GM10847 (cell line): ENCODE measurements around the gene COMMD3.

Source experiments
- POLR2A ChIP-seq: IDR thresholded peaks from 2 replicates; pipeline ENCODE4 v1.6.1; 2011; ENCODE audit not compliant: insufficient read length; ENCODE audit errors: extremely low read depth

The COMMD3 gene

DNA sequence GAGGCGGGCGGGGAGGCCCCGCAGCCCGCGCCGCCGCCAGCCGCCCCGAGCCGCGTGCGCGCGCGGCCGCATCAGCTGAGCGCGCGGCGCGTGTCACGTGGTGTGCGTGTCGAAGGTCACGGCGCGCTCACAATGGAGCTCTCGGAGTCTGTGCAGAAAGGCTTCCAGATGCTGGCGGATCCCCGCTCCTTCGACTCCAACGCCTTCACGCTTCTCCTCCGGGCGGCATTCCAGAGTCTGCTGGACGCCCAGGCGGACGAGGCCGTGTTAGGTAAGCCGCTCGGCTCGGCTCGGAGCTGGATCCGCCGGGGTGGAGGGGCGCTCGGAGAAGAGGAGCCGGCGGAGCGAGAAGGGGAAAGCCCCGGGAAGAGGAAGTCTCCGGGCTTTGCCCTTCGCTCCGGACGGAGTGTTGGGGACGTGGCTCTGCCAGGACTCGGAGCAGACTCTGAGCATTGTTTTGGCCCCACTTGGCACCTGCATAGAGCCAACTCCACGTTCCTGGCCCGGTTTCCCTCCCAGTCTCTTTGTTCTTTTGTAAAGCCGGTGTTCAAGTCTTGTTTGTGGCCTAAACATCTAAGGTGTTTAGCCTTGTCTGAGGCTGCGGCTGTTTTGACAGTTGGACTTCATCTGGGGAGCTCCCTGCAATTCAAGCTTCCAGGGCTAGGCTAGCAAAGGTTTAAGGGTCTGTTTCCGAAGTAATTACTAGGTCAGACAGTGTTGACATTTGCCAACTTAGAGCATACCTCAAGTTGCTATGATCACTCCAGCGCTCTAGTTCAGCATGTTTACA lies at the start of gene COMMD3:
Gene COMMD3 (plus strand): TSS at position 103 of the 790 bp plus-strand sequence. CDS start 30 bp downstream, at position 133.
- peak; percentile 72 for TF ChIP-seq POLR2A

DNA sequence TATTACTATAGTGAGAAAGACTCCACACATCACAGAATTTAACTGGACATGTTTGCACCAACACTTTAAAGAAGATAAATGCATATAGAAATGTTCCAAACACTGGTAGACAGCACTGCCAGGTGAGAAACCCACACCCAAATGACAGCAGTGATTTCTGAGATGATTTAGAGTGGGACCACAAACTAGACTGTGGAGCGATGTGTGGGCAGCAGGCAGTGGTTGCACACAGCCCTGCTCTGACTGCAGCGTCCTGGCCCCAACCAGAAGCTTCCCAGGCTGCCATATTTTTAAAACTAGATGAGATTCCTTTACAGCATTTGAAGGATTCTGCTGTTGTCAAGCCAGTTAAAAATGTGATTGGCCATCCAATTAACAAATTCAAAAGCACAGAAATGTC lies 47.7 kb upstream of the COMMD3 start:
- TF ChIP-seq POLR2A: no peak

GRCh38 chr10:22271786-22272185 lies 44.4 kb upstream of the COMMD3 start:
- no peak for TF ChIP-seq POLR2A

DNA sequence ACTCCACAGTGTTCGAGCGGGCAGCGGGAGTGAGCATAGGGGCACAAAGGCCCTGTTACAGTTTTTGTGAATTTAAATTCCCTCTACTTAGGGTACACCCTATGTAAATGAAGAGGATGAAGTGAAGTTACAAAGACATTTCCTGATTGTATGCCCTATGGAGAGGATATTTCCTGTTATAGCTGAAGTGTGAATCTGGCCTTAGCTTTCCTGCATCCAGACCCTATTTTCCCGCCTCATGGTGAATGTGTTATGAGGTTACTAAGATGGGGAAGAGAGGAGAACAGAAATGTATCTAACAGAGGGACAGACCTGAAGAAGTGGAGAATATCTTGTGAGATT lies 37.8 kb upstream of the COMMD3 start:
- no peak for TF ChIP-seq POLR2A

DNA sequence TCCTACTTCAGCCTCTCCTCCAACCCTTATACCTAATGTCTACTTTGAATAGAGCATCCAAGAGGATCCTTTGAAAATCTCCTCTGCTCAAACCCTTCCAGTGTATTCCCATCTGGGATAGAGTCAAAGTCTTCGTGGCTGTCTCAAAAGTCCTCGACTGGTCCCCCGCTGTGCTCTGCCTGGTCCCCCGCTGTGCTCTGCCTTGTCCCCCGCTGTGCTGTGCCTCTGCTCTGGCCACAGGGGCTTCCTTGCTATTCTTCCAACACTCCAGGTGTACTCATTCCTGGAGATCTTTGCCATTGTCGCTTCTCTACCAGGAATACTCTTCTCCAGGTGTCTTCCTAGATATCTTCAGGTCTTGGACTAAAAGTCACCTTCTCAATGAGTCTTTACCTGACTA lies 36.1 kb upstream of the COMMD3 start:
- no peak for TF ChIP-seq POLR2A

DNA sequence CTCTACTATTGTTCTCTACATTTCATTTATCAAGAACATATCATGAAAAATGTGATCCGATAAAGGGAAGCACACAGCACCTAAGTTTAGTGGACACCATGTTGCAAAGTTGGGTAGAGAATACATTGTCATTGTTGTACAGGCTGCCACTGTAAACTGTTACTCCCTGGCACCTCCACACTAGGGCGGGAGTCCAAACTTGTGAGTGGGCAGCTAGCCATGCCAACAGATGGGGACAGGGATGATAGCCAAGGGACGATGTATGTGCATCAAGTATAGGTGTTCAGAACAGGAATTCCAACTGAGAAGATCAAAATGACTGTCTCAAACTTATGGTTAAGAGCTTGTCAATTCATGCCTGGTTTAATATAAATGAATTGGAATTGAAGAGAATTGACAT lies 31.1 kb upstream of the COMMD3 start:
- TF ChIP-seq POLR2A: no peak

GRCh38 chr10:22293747-22294404 lies 22.3 kb upstream of the COMMD3 start:
- TF ChIP-seq POLR2A: no peak

- TF ChIP-seq POLR2A: no peak
Measured at GRCh38 chr10:22294694-22295093, 21.5 kb upstream of the COMMD3 start.

DNA sequence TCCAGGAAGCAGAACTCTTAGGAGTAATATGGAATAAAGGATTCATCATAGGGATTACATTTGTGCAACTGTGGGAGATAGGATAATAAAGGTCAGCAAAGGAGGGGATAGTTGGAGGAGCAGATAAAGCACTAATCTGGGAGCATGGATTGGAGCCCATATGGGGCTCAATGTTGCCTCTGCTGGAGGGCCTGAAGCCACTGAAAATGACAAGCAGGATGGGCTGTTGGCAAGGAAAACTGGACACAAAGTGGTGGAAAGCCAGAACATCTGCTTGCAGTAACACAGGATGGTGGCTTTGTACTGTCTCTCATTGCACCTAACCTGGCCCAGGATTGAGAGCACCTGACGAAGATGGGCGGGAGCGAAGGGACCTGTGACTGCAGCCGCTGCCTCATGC lies 15.0 kb upstream of the COMMD3 start:
- no peak for TF ChIP-seq POLR2A

DNA sequence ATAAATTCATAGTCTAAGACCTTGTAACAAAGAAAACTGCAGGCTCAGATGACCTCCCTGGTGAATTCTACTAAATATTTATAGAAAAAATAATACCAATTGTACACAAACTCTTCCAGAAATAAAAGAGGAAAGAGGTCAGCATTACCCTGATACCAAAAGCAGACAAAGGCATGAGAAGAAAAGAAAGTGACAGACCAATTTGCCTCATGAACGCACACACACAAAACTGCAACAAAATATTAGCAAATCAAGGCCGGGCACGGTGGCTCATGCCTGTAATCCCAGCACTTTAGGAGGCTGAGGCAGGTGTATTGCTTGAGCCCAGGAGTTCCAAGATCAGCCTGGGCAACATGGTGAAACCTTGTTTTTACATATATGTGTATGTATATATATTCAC lies 12.7 kb upstream of the COMMD3 start:
- TF ChIP-seq POLR2A: no peak

- TF ChIP-seq POLR2A: no peak
Measured at GRCh38 chr10:22305721-22306120, 10.5 kb upstream of the COMMD3 start.

DNA sequence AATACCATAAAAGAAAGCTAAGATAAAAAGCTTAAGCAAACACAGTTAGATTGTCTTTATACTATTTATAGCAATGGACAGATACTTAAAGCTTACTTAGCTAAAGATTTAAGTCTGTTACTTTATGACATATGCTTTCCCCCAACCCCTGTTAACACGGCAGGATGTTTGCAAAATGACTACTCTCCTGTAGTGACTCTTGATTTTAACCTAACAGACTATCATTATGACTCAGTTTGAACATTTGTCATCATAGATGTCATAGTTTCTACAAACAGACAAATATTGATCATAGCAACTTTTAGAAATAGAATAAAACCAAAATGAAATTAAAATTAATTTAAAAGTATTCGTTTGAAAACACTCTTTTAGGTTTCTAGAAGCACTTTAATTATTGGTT lies 7.8 kb upstream of the COMMD3 start:
- no peak for TF ChIP-seq POLR2A

GRCh38 chr10:22309180-22310000 lies 6.8 kb upstream of the COMMD3 start:
- no peak for TF ChIP-seq POLR2A

DNA sequence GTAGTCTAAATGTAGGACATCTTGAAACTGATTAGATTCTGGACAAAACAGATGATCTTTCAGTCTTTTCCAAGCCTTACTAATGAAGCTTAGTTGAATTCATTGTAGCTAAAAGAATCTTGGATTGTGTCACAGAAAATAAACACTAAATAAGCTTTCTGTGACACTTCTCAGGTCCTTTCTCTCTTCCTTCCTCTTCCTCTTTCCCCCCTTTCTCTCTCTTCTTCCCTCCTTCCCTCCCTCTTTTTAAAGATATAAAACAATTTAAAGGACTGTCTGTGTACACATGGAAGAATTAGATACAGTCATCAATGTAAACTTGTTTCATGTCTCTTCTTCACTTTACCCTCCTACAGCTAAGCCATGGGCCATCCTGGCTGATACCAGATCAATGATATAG lies 5.3 kb upstream of the COMMD3 start:
- no peak for TF ChIP-seq POLR2A

- no peak for TF ChIP-seq POLR2A
Measured at GRCh38 chr10:22314852-22315251, 1.3 kb upstream of the COMMD3 start.
